HG02798 (cell line): ENCODE results near the gene ACOT11.

ENCODE experiments used
- ATAC-seq: cut with Tn5 transposase; IDR thresholded peaks from one replicate; pipeline ENCODE4 v1.9.1; 2021; ENCODE audit warnings: mild to moderate bottlenecking; ENCODE audit not compliant: unreplicated experiment, poor library complexity

Gene ACOT11

DNA sequence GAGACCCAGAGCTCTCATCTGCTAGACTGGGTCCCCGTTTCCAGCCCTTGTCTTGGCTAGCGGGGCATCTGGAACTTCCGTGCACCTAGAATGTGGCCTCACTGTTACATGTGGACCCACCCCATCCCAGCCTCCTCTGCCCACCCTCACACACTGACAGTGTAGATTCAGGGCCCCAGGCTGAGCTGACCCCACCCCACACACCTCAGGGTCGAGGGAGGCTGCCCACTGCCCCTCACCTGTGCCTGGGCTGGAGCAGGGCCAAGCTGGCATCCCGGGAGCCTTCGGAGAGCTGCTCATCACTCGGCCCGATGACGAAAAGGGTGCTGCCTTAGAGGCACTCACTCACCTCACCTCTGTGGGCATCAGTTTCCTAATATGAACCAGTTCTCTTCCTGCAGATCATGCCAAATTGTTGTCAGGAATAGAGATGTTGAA is 11.1 kb downstream of the ACOT11 start:
- no peak for ATAC-seq

GRCh38 chr1:54559771-54560231 is 11.8 kb downstream of the ACOT11 start:
- ATAC-seq, result no peak

DNA sequence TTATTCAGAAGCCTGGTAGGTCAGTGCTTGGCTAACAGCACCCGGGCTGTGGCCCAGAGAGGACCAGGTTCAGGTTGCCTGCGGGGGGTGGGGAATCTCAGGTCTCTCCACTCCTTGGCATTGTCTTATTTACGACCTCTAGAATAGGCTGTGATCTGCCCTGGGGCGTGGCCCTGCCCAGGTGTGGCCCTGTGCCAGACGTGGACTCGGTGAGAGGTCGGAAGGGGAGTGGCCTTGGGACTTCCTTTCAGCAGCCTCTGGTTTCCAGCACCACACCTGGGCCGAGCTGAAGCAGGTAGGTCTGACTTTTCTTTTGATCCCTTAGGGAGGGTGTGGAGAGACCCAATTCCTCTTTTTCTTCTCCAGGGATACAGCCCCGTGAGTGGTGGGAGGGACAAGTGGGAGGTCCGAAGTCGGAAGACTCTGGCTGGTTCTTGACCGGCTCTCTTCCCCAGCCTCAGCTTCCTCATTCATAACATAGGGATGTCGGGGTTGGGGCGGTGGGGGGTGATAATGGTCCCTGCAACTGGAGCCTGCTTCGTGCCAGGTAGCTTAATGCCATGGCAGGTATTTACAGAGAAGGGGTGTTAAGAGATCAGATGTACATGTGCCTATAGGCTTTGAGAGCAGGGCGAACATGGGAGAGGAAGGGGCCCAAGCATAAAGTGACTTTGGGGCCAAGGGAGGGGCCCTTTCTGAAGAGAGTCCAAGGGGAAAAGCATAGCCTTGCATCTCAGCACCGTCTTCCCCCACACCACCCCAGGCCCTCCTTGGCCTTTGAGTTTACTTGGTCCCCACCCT is 16.5 kb downstream of the ACOT11 start:
- no peak for ATAC-seq

GRCh38 chr1:54565113-54565501 is 17.1 kb downstream of the ACOT11 start:
- no peak for ATAC-seq

DNA sequence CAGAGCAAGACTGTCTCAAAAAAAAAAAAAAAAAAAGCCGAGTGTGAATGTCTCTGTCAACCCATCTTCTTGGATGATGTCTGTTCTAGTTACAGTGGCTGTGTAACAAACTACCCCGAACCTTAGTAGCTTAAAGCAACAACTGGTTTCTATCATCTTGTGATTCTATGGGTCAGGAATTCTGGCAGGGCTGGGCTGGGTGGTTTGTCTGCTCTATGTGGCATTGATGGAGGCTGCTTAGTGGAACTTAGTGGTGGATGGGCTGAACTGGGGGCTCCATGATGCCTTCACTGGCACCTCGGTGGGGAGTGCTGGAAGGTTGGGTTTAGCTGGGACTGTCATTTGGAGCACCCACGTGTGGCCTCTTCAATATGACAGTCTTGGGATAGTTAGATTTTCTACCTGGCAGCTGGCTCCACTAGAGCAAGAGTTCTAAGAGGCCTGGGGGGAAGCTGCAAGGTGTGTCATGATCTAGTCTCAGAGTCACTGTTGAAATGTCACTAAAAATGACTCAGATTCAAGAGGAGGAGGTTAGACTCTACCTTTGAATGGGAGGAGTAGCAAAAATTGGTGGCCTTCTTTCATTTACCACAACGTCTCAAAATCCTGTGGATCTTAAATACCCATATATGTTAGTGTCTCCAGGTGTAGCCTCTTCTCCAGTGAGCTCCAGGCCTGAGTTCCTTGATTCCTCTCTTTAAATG is 18.6 kb downstream of the ACOT11 start:
- no peak for ATAC-seq

GRCh38 chr1:54567961-54568360 is 19.9 kb downstream of the ACOT11 start:
- no peak for ATAC-seq

DNA sequence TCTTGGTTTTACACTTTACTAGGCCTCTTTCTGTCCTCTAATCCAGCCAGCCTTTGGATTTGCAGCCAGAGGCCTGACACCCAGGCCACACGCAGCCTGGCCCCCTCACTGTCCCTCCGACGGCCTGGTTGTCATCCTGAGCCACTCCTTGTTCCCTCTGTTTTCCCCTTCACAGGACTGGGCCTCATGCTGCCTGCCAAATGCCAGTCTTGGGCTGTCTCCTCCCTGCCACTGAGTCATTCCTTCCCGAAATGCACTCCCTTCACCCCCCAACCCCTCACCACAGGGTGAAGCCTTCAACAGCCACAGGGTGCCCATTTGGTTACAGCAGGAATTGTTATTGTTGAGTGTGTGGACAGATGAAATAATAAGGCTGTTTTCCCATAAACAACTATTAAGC is 21.3 kb downstream of the ACOT11 start:
- no peak for ATAC-seq

DNA sequence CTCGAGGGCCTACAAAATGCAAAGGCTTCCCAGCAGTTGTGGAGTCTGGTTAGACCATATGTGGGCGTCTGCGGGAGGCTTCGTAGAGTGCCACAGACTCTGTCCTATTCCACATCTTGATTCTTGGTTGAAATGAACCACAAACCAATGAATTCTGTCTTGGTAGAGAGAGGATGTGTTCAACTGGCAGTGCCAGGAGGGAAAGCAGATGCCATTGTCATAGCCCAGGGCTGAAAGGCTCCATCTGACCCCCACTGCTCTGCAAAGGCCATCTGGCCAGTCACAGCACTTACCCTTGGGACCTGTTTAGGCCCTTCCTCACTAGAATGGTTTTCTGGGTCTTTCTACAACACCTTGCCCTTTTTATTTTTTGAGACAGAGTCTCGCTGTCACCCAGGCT is 22.1 kb downstream of the ACOT11 start:
- ATAC-seq, result no peak

GRCh38 chr1:54571326-54571725 is 23.3 kb downstream of the ACOT11 start:
- ATAC-seq, result no peak

DNA sequence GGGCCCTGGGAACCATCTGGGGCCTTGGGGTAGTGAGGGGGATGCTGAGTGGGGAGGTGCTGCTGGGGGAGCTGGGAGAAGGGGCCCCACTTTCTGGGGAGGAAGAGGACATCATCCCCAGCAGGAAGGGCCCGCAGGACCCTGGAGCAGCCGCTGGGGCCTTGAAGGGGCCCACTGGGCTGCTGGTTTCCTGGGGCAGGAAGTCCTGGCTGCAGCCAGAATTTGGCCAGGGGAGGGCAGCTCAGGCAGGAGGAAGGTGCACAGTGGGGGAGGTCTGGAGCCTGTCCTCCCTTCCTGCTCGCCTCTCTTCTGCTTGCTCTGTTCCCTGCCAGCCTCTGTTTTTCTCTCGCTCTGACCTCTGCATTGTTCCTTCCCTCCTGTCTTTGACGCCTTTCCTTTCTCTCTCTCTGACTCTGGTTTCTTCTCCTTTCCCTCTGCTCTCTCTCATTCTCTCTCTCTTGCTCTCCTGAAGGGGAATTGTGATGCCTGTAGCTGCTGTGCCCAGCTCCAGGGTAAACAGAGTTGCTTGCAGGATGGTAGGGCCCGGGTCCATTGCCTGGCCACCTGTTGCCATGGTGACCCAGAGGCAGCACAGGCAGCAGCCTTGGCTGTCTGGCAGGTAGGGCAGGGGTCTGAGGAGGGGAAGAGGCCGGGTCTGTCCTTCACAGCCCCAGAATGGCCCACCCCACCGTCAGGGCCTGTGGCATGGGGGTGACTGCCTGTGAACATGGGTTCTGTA is 23.9 kb downstream of the ACOT11 start:
- no peak for ATAC-seq

DNA sequence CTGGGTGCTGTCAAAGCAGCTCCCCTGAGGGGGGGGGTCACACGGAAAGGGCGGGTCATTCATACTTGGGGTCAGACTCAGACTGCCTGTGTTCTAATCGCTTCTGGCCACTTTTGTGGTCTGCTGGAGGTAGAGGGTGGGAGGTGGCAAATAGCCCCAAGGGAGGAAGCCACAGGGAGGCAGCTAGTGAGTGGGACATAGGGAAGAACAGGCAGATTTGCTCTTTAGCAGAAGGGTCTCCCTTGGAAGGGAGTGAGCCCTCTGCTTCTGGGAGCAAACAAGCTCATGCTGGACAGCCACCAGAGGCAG is 24.5 kb downstream of the ACOT11 start:
- no peak for ATAC-seq

GRCh38 chr1:54574158-54574778 is 26.2 kb downstream of the ACOT11 start:
- no peak for ATAC-seq

- no peak for ATAC-seq
Measured at GRCh38 chr1:54575161-54575560, 27.1 kb downstream of the ACOT11 start.

DNA sequence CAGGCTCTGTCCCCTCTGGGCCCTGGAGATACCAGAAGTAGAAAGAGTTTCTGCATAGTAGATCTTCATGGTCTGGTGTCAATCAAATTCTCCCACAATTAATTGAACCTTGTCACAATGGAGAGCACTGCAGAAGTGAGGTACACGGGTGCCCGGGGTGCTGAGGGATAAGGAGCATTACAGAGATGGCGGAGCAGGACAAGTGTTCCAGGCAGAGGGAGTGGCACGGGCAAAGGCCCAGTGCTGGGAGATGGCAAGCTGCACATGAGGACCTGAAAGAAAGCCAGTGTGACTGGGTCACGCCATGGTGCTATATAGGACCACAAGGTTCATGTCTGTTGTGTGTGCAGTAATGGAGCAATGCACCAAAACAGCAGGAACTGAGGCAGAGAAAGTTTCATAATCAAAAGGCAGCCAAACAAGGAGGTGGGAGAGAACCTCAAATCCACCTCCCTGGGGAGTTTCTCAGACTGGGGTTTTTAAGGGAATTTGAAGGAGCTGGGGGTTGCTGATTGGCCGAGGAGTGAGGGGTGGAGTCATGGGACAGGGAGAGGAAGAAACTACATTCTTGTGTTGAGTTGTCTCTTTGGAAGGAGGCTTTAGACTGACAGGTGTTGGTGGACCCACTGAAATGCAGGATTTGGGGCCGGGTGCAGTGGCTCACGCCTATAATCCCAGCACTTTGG is 27.7 kb downstream of the ACOT11 start:
- no peak for ATAC-seq

- no peak for ATAC-seq
Measured at GRCh38 chr1:54577612-54578011, 29.6 kb downstream of the ACOT11 start.

GRCh38 chr1:54579337-54579781 is 31.3 kb downstream of the ACOT11 start:
- no peak for ATAC-seq

DNA sequence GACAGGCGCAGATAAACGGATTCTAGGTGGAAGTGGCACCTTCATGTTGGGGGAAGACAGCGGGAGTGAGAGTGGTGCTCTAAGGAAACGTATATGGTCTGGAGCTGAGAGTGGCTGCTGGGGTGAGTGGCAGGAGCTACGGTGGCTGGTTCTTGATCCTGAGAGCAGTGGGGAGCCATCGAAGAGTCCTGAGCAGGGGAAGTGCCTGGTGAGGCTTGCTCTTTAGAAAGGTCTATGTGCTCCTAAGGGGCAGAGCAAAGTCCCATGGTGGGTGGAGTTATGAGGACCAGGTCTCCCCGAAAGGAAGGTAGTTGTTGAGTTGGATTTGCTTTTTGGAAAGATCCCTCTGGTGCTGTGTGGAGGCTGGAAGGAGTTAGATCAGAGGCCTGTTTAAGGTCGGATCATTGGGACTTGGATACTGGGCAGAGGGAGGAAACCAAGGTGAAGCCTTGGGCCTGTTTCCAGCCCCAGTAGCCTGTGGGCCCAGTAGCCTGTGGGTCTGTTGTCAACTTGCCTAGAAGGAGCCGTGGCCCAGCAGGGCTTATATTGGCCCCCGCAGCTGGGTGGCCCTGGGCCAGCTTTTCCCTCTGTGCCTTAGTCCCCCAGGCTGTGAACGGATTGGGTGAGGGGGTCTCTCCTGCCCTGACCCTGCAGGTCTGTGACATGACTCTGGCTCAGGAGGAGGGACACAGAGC is 33.0 kb downstream of the ACOT11 start:
- no peak for ATAC-seq

- ATAC-seq, result no peak
Measured at GRCh38 chr1:54581621-54582035, 33.6 kb downstream of the ACOT11 start.

DNA sequence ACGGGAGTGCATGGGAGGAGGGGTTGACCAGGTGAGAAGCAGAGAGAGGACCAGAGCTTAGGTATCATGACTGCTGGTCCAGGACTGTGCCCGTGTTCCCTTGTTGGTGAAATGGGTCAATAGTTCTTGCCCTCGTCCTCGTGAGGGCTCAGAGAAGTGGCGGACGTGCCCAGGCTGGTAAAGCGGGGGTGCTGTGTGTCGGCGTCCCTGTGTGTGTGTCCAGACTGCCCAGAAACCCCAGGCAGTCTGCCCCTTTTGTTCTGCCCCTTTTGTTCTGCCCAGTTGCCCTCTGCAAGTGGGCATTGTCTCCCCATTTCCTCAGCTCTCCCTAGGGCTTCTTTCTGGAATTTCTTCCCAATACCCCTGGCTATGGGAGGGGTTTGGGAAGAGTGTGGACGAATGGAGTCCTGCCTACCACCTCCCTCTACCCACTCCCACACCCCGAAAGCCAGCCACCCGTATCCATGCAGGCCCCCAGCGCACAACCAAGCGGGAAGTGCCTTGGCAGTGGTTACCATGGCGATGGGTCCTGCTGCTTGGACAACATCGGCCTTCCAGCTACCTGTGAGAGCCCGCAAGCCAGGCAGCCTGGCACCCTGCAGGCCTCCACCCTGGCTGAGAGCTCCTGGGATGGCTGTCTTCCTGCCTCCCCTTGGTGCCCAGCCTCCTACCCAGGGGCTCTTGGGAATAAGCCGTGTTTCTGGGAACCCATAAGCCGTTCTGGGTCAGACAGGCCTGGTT is 34.7 kb downstream of the ACOT11 start:
- ATAC-seq, result no peak
